GM19035 (cell line): ENCODE results near the gene PLTP.
"Not testable (repeated sequence)": the region's sequence is repeated elsewhere in the genome, so short reads cannot be mapped to it uniquely, and the experiment has no call there.

ENCODE experiments used
- ATAC-seq: cut with Tn5 transposase; IDR thresholded peaks from one replicate; pipeline ENCODE4 v1.9.1; 2021; ENCODE audit not compliant: unreplicated experiment

PLTP gene

GRCh38 chr20:45901332-45901731, 10.6 kb downstream of the PLTP start:
- not testable (repeated sequence) for ATAC-seq

GRCh38 chr20:45899046-45899835, 12.7 kb downstream of the PLTP start:
- no peak for ATAC-seq

GRCh38 chr20:45898285-45898684, 13.7 kb downstream of the PLTP start:
- no peak for ATAC-seq

- ATAC-seq, result no peak
These were observed 14.3 kb downstream of the PLTP start for GRCh38 chr20:45897692-45898091.

GRCh38 chr20:45897289-45897688, 14.7 kb downstream of the PLTP start:
- no peak for ATAC-seq

GRCh38 chr20:45896641-45897161, 15.3 kb downstream of the PLTP start:
- no peak for ATAC-seq

- ATAC-seq, result no peak
These were observed 17.2 kb downstream of the PLTP start for GRCh38 chr20:45894797-45895196.

GRCh38 chr20:45893831-45894230, 18.1 kb downstream of the PLTP start:
- no peak for ATAC-seq

GRCh38 chr20:45892828-45893500, 19.0 kb downstream of the PLTP start:
- ATAC-seq, result no peak

GRCh38 chr20:45892049-45892825, 19.7 kb downstream of the PLTP start:
- no peak for ATAC-seq

GRCh38 chr20:45890985-45891983, 20.7 kb downstream of the PLTP start, which contains the start of the genes CTSA and NEURL2:
Gene CTSA (plus strand): TSS chr20:45891335. CDS start chr20:45891569, 234 bp downstream.
Gene NEURL2 (minus strand): TSS chr20:45891208. CDS start chr20:45890991, 217 bp downstream.
- ATAC-seq, result peak; percentile 81

GRCh38 chr20:45890077-45890984, 21.6 kb downstream of the PLTP start:
- peak; percentile 4 for ATAC-seq

GRCh38 chr20:45888681-45889080, 23.3 kb downstream of the PLTP start:
- no peak for ATAC-seq

GRCh38 chr20:45887346-45887715, 24.6 kb downstream of the PLTP start, which contains the start of gene SPATA25:
Gene SPATA25 (minus strand): TSS chr20:45887622. CDS start chr20:45887590, 32 bp downstream.
- no peak for ATAC-seq

- no peak for ATAC-seq
These were observed 25.2 kb downstream of the PLTP start for GRCh38 chr20:45886590-45887345.

GRCh38 chr20:45883100-45883469, 28.9 kb downstream of the PLTP start:
- no peak for ATAC-seq

GRCh38 chr20:45882469-45883099, 29.4 kb downstream of the PLTP start:
- no peak for ATAC-seq
